Astrocyte (in vitro differentiated cells and primary cell): Measurements from ENCODE around the gene ZNHIT3.

Experiments
- CTCF ChIP-seq: IDR thresholded peaks from 2 replicates; pipeline ENCODE4 v1.5.1; 2011; ENCODE audit warnings: low read depth, mild to moderate bottlenecking, inconsistent platforms, low read length, moderate library complexity; ENCODE audit not compliant: insufficient read depth
- EZH2 ChIP-seq: IDR thresholded peaks from 2 replicates; pipeline ENCODE4 v1.6.1; 2012; ENCODE audit warnings: mild to moderate bottlenecking, low read length, inconsistent platforms; ENCODE audit not compliant: insufficient read depth

GRCh38 chr17:36494674-36495073, 8.2 kb downstream of the ZNHIT3 start:
- TF ChIP-seq CTCF (no peak), EZH2 (no peak)
